Uterus (tissue), 2 donors: ENCODE measurements around the gene RNF10.

Experiments used
- POLR2A ChIP-seq, 2 donors: fragments of 450-650 bp; IDR thresholded peaks; one replicate each; pipeline ENCODE4 v1.6.1; 2016; ENCODE audit warnings: antibody characterized with exemption in 2 of 2, mild to moderate bottlenecking in 1 of 2, moderate library complexity in 1 of 2
- TF ChIP-seq, protein P1 (sequence below), 4 experiments: fragments of 200-600 bp in 2 of 4; fragments of 450-650 bp in 2 of 4; sonication (generic) in 2 of 4; IDR thresholded peaks; one replicate each; pipeline ENCODE4 v1.5.1; 2016 to 2019; ENCODE audit warnings: antibody characterized with exemption in 4 of 4, mild to moderate bottlenecking in 2 of 4, moderate library complexity in 1 of 4

DNA sequence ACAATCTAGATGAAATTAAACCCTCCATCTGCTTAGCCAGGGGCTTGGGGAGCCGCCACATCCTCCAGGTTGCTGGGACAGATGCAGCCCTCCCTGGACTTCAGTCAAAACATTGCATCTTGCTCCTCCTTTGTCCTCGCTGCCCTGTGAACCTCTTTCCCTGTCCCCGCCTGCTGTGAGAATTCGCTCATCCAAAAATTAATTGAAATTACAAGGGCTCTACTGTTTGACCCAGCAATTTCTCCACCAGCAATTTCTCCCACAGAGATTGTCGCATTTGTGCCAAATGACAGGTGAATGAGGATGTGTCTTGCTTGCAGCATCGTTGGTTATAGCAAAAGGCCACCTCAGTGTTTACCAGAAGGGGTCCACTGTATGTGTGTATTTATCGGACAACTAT is 52.0 kb downstream of the RNF10 start:
- TF ChIP-seq, protein P1, sequence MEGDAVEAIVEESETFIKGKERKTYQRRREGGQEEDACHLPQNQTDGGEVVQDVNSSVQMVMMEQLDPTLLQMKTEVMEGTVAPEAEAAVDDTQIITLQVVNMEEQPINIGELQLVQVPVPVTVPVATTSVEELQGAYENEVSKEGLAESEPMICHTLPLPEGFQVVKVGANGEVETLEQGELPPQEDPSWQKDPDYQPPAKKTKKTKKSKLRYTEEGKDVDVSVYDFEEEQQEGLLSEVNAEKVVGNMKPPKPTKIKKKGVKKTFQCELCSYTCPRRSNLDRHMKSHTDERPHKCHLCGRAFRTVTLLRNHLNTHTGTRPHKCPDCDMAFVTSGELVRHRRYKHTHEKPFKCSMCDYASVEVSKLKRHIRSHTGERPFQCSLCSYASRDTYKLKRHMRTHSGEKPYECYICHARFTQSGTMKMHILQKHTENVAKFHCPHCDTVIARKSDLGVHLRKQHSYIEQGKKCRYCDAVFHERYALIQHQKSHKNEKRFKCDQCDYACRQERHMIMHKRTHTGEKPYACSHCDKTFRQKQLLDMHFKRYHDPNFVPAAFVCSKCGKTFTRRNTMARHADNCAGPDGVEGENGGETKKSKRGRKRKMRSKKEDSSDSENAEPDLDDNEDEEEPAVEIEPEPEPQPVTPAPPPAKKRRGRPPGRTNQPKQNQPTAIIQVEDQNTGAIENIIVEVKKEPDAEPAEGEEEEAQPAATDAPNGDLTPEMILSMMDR (IDR thresholded peaks at IDR 0.05), result no peak
- TF ChIP-seq POLR2A (IDR thresholded peaks at IDR 0.05), result no peak
